ENCODE results near the gene CEACAM3. TPM values are rescaled to one million over a fixed set of nuclear protein-coding genes. Genes with fewer than 3 reads are reported as not detected.
"Not testable (repeated sequence)": the region's sequence is repeated elsewhere in the genome, so short reads cannot be mapped to it uniquely, and the experiment has no call there.

Gene CEACAM3
- total RNA-seq: under 1 TPM in 1 of 2 donors, not detected in 1; 0.25 TPM
- 0 reads per million in 2 donors for total RNA-seq

GRCh38 chr19:41796362-41796761 is at the start of gene CEACAM3:
CEACAM3 (plus strand) TSS chr19:41796587; CDS start chr19:41796678, 91 bp downstream.
- ATAC-seq (no peak), DNase-seq (no peak)
- H3K27ac Mint-ChIP-seq: peak within 1 kb of the TSS; percentile 24
- H3K27me3 Mint-ChIP-seq: peaks cover 57% of the 10 kb centered on the region
- H3K9me3 ChIP-seq (ENCODE audit: control insufficient read depth, low read length, poor library complexity, severe bottlenecking): no peaks in the 10 kb centered on the region
- H3K4me3 Mint-ChIP-seq: no peak within 1 kb of the TSS
- peaks cover 16% of the 10 kb centered on the region for H3K4me1 Mint-ChIP-seq
- peaks cover 2% of the 10 kb centered on the region for H3K36me3 Mint-ChIP-seq (ENCODE audit: low read depth)

GRCh38 chr19:41746593-41747227 is 49.7 kb upstream of the CEACAM3 start:
- Mint-ChIP-seq H3K36me3 (ENCODE audit: low read depth) (peaks cover 2% of the 10 kb centered on the region), H3K4me1 (peaks cover 8% of the 10 kb centered on the region), H3K27ac (no peak overlapping the region), H3K27me3 (peaks cover 65% of the 10 kb centered on the region), H3K4me3 (no peak overlapping the region)
- DNase-seq: peak in 1 of 3 donors; percentile 16
- peak; percentile 86 for ATAC-seq
- H3K9me3 ChIP-seq (ENCODE audit: control insufficient read depth, low read length, poor library complexity, severe bottlenecking): no peaks in the 10 kb centered on the region

- ATAC-seq: no peak
- peaks cover 66% of the 10 kb centered on the region for H3K27me3 Mint-ChIP-seq
- H3K4me3 Mint-ChIP-seq: no peak overlapping the region
- H3K4me1 Mint-ChIP-seq: peaks cover 9% of the 10 kb centered on the region
- H3K36me3 Mint-ChIP-seq (ENCODE audit: low read depth): peaks cover 2% of the 10 kb centered on the region
- no peak overlapping the region for H3K27ac Mint-ChIP-seq
- no peak for DNase-seq
- no peaks in the 10 kb centered on the region for H3K9me3 ChIP-seq (ENCODE audit: control insufficient read depth, low read length, poor library complexity, severe bottlenecking)
Measured at GRCh38 chr19:41748012-41748411, 48.4 kb upstream of the CEACAM3 start.

GRCh38 chr19:41750248-41751134 is 45.9 kb upstream of the CEACAM3 start:
- not testable (repeated sequence) for H3K4me3 Mint-ChIP-seq; H3K9me3 ChIP-seq (ENCODE audit: control insufficient read depth, low read length, poor library complexity, severe bottlenecking); DNase-seq; H3K27ac Mint-ChIP-seq; ATAC-seq; H3K36me3 Mint-ChIP-seq (ENCODE audit: low read depth)
- peaks cover 65% of the 10 kb centered on the region for H3K27me3 Mint-ChIP-seq
- H3K4me1 Mint-ChIP-seq: peaks cover 17% of the 10 kb centered on the region

GRCh38 chr19:41753159-41753558 is 43.2 kb upstream of the CEACAM3 start:
- Mint-ChIP-seq H3K27me3 (peaks cover 66% of the 10 kb centered on the region), H3K36me3 (ENCODE audit: low read depth) (no peaks in the 10 kb centered on the region), H3K4me1 (peaks cover 14% of the 10 kb centered on the region), H3K27ac (no peak overlapping the region), H3K4me3 (no peak overlapping the region)
- peak; percentile 76 for ATAC-seq
- peak; percentile 58 to 75 (median 64) for DNase-seq
- H3K9me3 ChIP-seq (ENCODE audit: control insufficient read depth, low read length, poor library complexity, severe bottlenecking): no peaks in the 10 kb centered on the region

DNA sequence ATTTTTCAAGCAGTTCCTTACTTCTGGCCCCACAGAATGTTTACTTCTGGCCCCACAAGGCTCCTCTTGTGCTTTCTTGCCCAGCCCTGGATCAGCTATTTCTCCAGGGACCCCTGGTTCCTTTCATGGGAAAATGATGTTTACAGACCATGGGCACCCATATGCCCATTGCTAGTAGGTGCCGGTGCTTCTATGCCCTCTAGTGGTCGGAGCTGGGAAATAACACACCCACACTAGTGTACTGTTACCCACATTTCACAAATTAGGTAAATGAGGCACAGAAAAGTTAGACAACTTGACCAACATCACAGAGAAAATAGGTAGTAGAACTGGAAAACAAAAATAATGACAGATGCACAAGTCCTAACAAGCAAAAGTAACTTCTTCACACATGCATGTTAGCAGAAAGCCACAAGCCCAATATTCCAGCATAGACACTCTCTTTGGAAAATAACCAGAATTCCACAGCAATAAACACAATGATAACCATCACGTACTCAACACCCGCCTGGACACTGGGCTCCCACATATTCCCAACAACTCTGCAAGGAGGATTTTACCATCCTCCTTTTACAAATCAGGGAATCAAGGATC is 42.4 kb upstream of the CEACAM3 start:
- Mint-ChIP-seq H3K4me3 (no peak overlapping the region), H3K27ac (peak overlapping the region; percentile 61)
- ATAC-seq: peak; percentile 94

DNA sequence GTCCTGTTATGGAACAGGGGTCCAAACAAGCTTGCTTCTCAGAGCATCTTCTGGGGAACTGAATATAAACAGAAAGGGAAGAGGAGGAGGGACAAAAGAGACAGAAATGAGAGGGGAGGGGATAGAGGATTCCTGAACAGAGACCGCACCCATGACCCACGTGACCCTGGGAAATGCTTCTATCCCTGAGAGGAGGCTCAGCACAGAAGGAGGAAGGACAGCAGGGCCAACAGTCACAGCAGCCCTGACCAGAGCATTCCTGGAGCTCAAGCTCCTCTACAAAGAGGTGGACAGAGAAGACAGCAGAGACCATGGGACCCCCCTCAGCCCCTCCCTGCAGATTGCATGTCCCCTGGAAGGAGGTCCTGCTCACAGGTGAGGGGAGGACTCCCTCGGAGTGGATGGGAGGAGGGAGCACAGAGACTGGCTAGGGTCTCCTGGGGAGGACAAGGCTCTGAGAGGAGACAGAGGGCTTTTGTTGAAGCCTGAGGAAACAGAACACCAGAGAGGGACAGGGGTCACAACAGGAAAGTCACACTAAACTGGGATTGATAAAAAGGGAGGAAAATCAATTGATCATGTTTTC is 41.0 kb upstream of the CEACAM3 start, which contains the start of gene CEACAM6:
Gene CEACAM6, plus strand, starts transcription at position 203 of the 586 bp plus-strand sequence. Its CDS starts 109 bp downstream, at position 312.
- peaks cover 2% of the 10 kb centered on the region for H3K36me3 Mint-ChIP-seq (ENCODE audit: low read depth)
- no peaks in the 10 kb centered on the region for H3K9me3 ChIP-seq (ENCODE audit: control insufficient read depth, low read length, poor library complexity, severe bottlenecking)
- DNase-seq (no peak), ATAC-seq (no peak)
- H3K27me3 Mint-ChIP-seq: peaks cover 78% of the 10 kb centered on the region
- H3K4me1 Mint-ChIP-seq: peaks cover 14% of the 10 kb centered on the region
- no peak within 1 kb of the TSS for H3K4me3 Mint-ChIP-seq
- H3K27ac Mint-ChIP-seq: no peak within 1 kb of the TSS

More for the DNA sequence above, 42.4 kb upstream of the CEACAM3 start:
- Mint-ChIP-seq H3K36me3 (ENCODE audit: low read depth) (no peaks in the 10 kb centered on the region), H3K27me3 (peaks cover 67% of the 10 kb centered on the region), H3K4me1 (peaks cover 14% of the 10 kb centered on the region)
- H3K9me3 ChIP-seq (ENCODE audit: control insufficient read depth, low read length, poor library complexity, severe bottlenecking): no peaks in the 10 kb centered on the region
- peak; percentile 26 to 63 (median 38) for DNase-seq

- peaks cover 6% of the 10 kb centered on the region for H3K36me3 Mint-ChIP-seq (ENCODE audit: low read depth)
- no peak overlapping the region for H3K4me3 Mint-ChIP-seq
- no peaks in the 10 kb centered on the region for H3K9me3 ChIP-seq (ENCODE audit: control insufficient read depth, low read length, poor library complexity, severe bottlenecking)
- DNase-seq (no peak), ATAC-seq (no peak)
- H3K27ac Mint-ChIP-seq: no peak overlapping the region
- H3K4me1 Mint-ChIP-seq: peaks cover 7% of the 10 kb centered on the region
- H3K27me3 Mint-ChIP-seq: peaks cover 85% of the 10 kb centered on the region
Measured at GRCh38 chr19:41758846-41759245, 37.5 kb upstream of the CEACAM3 start.

DNA sequence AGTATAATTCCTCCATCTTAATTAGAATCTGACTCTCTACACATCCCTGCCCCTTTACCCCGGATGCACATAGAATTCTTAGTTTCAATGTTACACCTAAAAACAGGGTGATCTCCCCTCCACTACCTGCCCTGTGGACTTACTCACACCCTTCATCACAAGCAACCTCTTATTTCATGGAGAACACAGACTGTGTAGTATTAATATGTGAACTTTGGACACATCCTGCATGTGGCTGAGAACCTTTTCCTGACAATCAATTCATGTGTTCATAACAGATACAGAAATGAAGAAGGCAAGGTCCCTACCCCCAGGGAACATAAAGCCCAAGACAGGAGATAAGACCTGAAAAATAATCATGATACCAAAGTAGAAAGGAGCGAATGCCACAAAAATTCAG is 29.3 kb upstream of the CEACAM3 start:
- ATAC-seq: no peak
- no peaks in the 10 kb centered on the region for H3K9me3 ChIP-seq (ENCODE audit: control insufficient read depth, low read length, poor library complexity, severe bottlenecking)
- Mint-ChIP-seq H3K27me3 (peaks cover 75% of the 10 kb centered on the region), H3K27ac (no peak overlapping the region), H3K36me3 (ENCODE audit: low read depth) (peaks cover 11% of the 10 kb centered on the region), H3K4me3 (no peak overlapping the region), H3K4me1 (peaks cover 4% of the 10 kb centered on the region)
- no peak for DNase-seq

GRCh38 chr19:41768105-41768504 is 28.3 kb upstream of the CEACAM3 start:
- H3K36me3 Mint-ChIP-seq (ENCODE audit: low read depth); H3K4me3 Mint-ChIP-seq; H3K27ac Mint-ChIP-seq; ATAC-seq; H3K9me3 ChIP-seq (ENCODE audit: control insufficient read depth, low read length, poor library complexity, severe bottlenecking); DNase-seq: not testable (repeated sequence)
- Mint-ChIP-seq H3K4me1 (peaks cover 12% of the 10 kb centered on the region), H3K27me3 (peaks cover 75% of the 10 kb centered on the region)

DNA sequence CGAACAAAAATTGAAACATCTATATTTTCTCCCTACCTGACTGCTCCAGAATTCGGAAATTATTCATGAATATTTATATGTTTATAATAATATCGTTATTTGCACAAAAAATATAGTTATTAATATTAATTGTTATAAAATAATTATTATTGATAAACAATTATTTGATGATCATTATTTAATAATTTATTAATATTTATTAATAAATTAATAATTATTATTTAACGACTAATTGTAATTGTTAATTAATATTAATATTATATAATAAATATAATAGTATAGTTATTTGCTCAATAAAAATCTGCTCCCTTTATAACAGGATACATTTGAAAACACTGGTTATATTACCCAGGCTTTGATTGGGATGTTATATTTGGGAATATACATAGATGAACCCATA is 26.8 kb upstream of the CEACAM3 start:
- Mint-ChIP-seq H3K4me1 (peaks cover 26% of the 10 kb centered on the region), H3K27ac (no peak overlapping the region), H3K36me3 (ENCODE audit: low read depth) (peaks cover 7% of the 10 kb centered on the region), H3K4me3 (no peak overlapping the region), H3K27me3 (peaks cover 73% of the 10 kb centered on the region)
- DNase-seq: no peak
- no peaks in the 10 kb centered on the region for H3K9me3 ChIP-seq (ENCODE audit: control insufficient read depth, low read length, poor library complexity, severe bottlenecking)
- ATAC-seq: no peak

DNA sequence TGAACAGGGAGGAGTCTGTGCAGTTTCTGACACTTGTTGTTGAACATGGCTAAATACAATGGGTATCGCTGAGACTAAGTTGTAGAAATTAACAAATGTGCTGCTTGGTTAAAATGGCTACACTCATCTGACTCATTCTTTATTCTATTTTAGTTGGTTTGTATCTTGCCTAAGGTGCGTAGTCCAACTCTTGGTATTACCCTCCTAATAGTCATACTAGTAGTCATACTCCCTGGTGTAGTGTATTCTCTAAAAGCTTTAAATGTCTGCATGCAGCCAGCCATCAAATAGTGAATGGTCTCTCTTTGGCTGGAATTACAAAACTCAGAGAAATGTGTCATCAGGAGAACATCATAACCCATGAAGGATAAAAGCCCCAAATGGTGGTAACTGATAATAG is 25.0 kb upstream of the CEACAM3 start:
- no peak for DNase-seq
- H3K36me3 Mint-ChIP-seq (ENCODE audit: low read depth): peaks cover 5% of the 10 kb centered on the region
- H3K4me3 Mint-ChIP-seq: no peak overlapping the region
- peaks cover 30% of the 10 kb centered on the region for H3K4me1 Mint-ChIP-seq
- ATAC-seq: no peak
- peaks cover 69% of the 10 kb centered on the region for H3K27me3 Mint-ChIP-seq
- no peak overlapping the region for H3K27ac Mint-ChIP-seq
- H3K9me3 ChIP-seq (ENCODE audit: control insufficient read depth, low read length, poor library complexity, severe bottlenecking): no peaks in the 10 kb centered on the region
